Fibroblast of the aortic adventitia (primary cell): ENCODE results near the gene RRBP1. TPM values are rescaled to one million over a fixed set of nuclear protein-coding genes. Genes with fewer than 3 reads are reported as not detected.

Source experiments
- DNase-seq: peaks from one replicate; pipeline ENCODE4 v3.0.0-alpha.2; 2010; ENCODE audit warnings: low read depth
- H3K4me3 ChIP-seq: 2 replicates; pipeline ENCODE4 v1.5.1; 2011; ENCODE audit warnings: low read depth, mild to moderate bottlenecking, control low read depth, low read length, moderate library complexity
- CTCF ChIP-seq: IDR thresholded peaks from 2 replicates; pipeline ENCODE4 v1.5.1; 2011; ENCODE audit warnings: mild to moderate bottlenecking, low read length, control low read depth, inconsistent platforms; ENCODE audit not compliant: insufficient read depth
- total RNA-seq: library from RNA; depleted of rRNA; stranded (reverse); fragments of >200 nt; gene quantifications from 2 replicates; pipeline ENCODE4 v1.2.3, GENCODE V29; 2012; ENCODE audit warnings: low replicate concordance

Gene RRBP1
- total RNA-seq, 1 donor = 95.5 TPM

- no peak for TF ChIP-seq CTCF
- no peak for DNase-seq
- H3K4me3 ChIP-seq = no peak overlapping the region
These were observed 51.8 kb downstream of the RRBP1 start for GRCh38 chr20:17630151-17630805.

- TF ChIP-seq CTCF = no peak
- no peak for DNase-seq
These were observed 52.4 kb downstream of the RRBP1 start for GRCh38 chr20:17629678-17630089.

GRCh38 chr20:17629025-17629424, 53.0 kb downstream of the RRBP1 start:
- DNase-seq = no peak
- no peak for TF ChIP-seq CTCF
- no peak overlapping the region for H3K4me3 ChIP-seq

More at GRCh38 chr20:17629678-17630089, 52.4 kb downstream of the RRBP1 start:
- no peak overlapping the region for H3K4me3 ChIP-seq

- no peak for DNase-seq
- no peak for TF ChIP-seq CTCF
- no peak overlapping the region for H3K4me3 ChIP-seq
These were observed 53.8 kb downstream of the RRBP1 start for GRCh38 chr20:17628101-17628841.

- DNase-seq = no peak
- no peak for TF ChIP-seq CTCF
- no peak overlapping the region for H3K4me3 ChIP-seq
These were observed 54.7 kb downstream of the RRBP1 start for GRCh38 chr20:17627101-17627955.

GRCh38 chr20:17626217-17627007, 55.6 kb downstream of the RRBP1 start:
- no peak for TF ChIP-seq CTCF
- H3K4me3 ChIP-seq = no peak overlapping the region
- DNase-seq = no peak
